ENCODE data around the gene ZNF777. TPM values are rescaled to one million over a fixed set of nuclear protein-coding genes. Genes with fewer than 3 reads are reported as not detected.
"Not testable (repeated sequence)": the region's sequence is repeated elsewhere in the genome, so short reads cannot be mapped to it uniquely, and the experiment has no call there.

The ZNF777 gene
- total RNA-seq, 4 donors from 2014 or later = 6.5 to 12.4 (median 9.9) TPM

DNA sequence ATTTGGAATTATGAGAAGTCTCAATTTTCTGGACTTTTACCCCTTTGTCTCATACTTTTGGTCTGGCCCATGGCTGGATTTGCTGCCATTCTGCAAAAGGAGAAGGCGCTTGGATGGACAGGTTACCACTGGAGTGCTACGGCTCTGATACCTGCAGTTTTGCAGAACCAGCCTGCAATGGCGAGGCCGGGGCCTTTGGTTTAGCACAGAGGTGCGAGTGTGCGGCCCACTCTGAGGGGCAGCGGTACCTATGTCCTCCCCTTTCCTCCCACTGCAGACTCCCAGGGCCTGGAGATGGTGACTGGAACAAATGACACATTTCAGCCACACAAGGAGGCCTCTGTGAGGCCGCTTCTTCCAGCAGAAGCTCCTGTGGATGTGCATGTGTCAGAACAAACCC is 11.9 kb downstream of the ZNF777 start:
- H3K36me3 ChIP-seq = peaks cover 0 to 73% (median 0%) of the 10 kb centered on the region in 3 donors
- H3K9me3 ChIP-seq = no peaks in the 10 kb centered on the region
- no peaks in the 10 kb centered on the region for H3K27me3 ChIP-seq
- no peaks in the 10 kb centered on the region for H3K4me1 ChIP-seq
- TF ChIP-seq POLR2A (IDR thresholded peaks at IDR 0.05) = no peak
- TF ChIP-seq, protein P1, sequence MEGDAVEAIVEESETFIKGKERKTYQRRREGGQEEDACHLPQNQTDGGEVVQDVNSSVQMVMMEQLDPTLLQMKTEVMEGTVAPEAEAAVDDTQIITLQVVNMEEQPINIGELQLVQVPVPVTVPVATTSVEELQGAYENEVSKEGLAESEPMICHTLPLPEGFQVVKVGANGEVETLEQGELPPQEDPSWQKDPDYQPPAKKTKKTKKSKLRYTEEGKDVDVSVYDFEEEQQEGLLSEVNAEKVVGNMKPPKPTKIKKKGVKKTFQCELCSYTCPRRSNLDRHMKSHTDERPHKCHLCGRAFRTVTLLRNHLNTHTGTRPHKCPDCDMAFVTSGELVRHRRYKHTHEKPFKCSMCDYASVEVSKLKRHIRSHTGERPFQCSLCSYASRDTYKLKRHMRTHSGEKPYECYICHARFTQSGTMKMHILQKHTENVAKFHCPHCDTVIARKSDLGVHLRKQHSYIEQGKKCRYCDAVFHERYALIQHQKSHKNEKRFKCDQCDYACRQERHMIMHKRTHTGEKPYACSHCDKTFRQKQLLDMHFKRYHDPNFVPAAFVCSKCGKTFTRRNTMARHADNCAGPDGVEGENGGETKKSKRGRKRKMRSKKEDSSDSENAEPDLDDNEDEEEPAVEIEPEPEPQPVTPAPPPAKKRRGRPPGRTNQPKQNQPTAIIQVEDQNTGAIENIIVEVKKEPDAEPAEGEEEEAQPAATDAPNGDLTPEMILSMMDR (IDR thresholded peaks at IDR 0.05) = no peak
- no peak overlapping the region for H3K4me3 ChIP-seq
- no peak overlapping the region for H3K27ac ChIP-seq
- DNase-seq = no peak

GRCh38 chr7:149446026-149446425 is 14.8 kb downstream of the ZNF777 start:
- H3K9me3 ChIP-seq, DNase-seq, H3K4me1 ChIP-seq, H3K27ac ChIP-seq, H3K27me3 ChIP-seq, H3K4me3 ChIP-seq: not testable (repeated sequence)
- peaks cover 0 to 55% (median 0%) of the 10 kb centered on the region in 3 donors for H3K36me3 ChIP-seq

- Histone ChIP-seq H3K9me3 (no peaks in the 10 kb centered on the region), H3K4me3 (no peak overlapping the region), H3K27me3 (no peaks in the 10 kb centered on the region), H3K27ac (no peak overlapping the region), H3K4me1 (no peaks in the 10 kb centered on the region), H3K36me3 (peaks cover 0 to 37% (median 0%) of the 10 kb centered on the region in 3 donors)
- no peak for DNase-seq
- TF ChIP-seq, protein P1 (IDR thresholded peaks at IDR 0.05) = no peak
- no peak for TF ChIP-seq POLR2A (IDR thresholded peaks at IDR 0.05)
Measured at GRCh38 chr7:149444287-149444686, 16.6 kb downstream of the ZNF777 start.

- no peaks in the 10 kb centered on the region for H3K4me1 ChIP-seq
- peaks cover 0 to 30% (median 0%) of the 10 kb centered on the region in 3 donors for H3K36me3 ChIP-seq
- TF ChIP-seq, protein P1 (IDR thresholded peaks at IDR 0.05) = no peak
- no peak for TF ChIP-seq POLR2A (IDR thresholded peaks at IDR 0.05)
- DNase-seq = no peak
- no peaks in the 10 kb centered on the region for H3K9me3 ChIP-seq
- no peak overlapping the region for H3K4me3 ChIP-seq
- H3K27ac ChIP-seq = no peak overlapping the region
- no peaks in the 10 kb centered on the region for H3K27me3 ChIP-seq
Measured at GRCh38 chr7:149443523-149443922, 17.3 kb downstream of the ZNF777 start.

DNA sequence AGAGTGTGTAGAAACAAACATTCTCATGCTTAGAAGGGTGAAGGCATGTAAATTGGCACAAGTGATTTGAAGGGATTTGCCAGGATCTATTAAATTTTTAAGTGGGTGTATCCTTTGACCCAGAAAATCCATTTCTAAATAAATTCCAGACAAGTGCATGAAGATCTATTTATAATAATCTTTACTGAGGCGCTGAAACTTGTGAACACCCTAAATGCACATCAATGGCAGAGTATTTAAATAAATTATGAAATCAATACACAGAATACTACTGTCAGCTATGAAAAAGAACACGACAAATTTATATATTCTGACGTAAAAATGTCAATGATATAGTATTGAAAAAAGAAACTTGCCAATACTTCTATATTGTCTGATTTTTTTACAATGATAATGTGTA is 17.9 kb downstream of the ZNF777 start:
- Histone ChIP-seq H3K36me3 (peaks cover 0 to 29% (median 0%) of the 10 kb centered on the region in 3 donors), H3K9me3 (no peaks in the 10 kb centered on the region), H3K4me1 (no peaks in the 10 kb centered on the region), H3K27ac (no peak overlapping the region), H3K4me3 (no peak overlapping the region), H3K27me3 (no peaks in the 10 kb centered on the region)
- DNase-seq = no peak
- TF ChIP-seq, protein P1 (IDR thresholded peaks at IDR 0.05) = no peak
- no peak for TF ChIP-seq POLR2A (IDR thresholded peaks at IDR 0.05)

DNA sequence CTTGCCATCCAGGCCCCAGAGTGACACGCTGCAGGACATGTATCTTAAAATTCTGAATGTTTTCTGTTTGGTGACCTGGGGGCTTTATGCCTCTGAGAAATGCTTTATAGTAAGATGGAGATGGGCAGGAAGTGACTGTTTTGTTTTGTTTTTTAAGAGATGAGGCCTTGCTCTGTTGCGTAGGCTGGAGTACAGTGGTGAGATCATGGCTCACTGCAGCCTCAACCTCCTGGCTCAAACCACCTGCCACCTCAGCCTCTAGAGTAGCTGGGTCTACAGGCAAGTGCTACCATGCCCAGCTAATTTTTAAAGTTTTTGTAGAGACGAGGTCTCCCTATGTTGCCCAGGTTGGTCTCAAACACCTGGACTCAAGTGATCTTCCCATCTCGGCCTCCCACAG is 20.6 kb downstream of the ZNF777 start:
- no peak overlapping the region for H3K27ac ChIP-seq
- H3K36me3 ChIP-seq = peaks cover 0 to 16% (median 0%) of the 10 kb centered on the region in 3 donors
- H3K9me3 ChIP-seq = no peaks in the 10 kb centered on the region
- TF ChIP-seq, protein P1 (IDR thresholded peaks at IDR 0.05) = no peak
- TF ChIP-seq POLR2A (IDR thresholded peaks at IDR 0.05) = no peak
- no peak for DNase-seq
- H3K4me3 ChIP-seq = no peak overlapping the region
- no peaks in the 10 kb centered on the region for H3K27me3 ChIP-seq
- no peaks in the 10 kb centered on the region for H3K4me1 ChIP-seq
